ENCODE results near the gene NR2E3. TPM values are rescaled to one million over a fixed set of nuclear protein-coding genes. Genes with fewer than 3 reads are reported as not detected.
"Not testable (repeated sequence)": the region's sequence is repeated elsewhere in the genome, so short reads cannot be mapped to it uniquely, and the experiment has no call there.

The NR2E3 gene
- total RNA-seq, 1 donor from 2014 or later = 0.70 TPM

DNA sequence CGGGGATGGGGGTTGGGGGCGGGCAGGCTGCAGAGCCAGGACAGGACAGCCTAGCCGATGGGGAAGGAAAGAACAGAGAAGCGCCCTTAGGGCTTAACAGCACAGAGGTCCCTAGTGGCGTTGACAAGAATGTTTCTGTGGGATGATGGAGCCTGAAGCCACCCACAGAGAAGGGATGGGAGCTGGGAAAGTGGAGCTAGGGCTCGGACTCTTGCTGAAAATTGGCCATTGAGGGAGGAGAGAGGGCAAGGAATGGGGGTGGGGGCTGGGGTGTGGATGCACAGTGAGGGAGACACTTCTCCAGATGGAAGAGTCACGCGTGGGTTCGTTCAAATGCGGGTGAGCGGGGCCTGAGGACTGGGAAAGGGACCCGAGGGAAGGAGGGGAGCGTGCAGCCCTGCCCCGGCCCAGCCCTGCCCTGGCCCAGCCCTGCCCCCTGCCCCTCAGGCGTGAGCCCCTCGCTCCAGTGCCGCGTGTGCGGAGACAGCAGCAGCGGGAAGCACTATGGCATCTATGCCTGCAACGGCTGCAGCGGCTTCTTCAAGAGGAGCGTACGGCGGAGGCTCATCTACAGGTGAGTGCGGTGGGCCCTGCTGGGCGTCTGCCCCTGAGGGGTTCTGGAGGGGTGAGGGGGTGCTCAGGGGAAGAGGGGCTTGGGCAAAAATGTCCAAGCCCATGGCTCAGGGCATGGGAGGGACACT, 832 bp downstream of the NR2E3 start:
- intact Hi-C loops (cut with DNase I) = no loop called here
- ATAC-seq (ENCODE audit: poor library complexity) = no peak
- no peak for DNase-seq

DNA sequence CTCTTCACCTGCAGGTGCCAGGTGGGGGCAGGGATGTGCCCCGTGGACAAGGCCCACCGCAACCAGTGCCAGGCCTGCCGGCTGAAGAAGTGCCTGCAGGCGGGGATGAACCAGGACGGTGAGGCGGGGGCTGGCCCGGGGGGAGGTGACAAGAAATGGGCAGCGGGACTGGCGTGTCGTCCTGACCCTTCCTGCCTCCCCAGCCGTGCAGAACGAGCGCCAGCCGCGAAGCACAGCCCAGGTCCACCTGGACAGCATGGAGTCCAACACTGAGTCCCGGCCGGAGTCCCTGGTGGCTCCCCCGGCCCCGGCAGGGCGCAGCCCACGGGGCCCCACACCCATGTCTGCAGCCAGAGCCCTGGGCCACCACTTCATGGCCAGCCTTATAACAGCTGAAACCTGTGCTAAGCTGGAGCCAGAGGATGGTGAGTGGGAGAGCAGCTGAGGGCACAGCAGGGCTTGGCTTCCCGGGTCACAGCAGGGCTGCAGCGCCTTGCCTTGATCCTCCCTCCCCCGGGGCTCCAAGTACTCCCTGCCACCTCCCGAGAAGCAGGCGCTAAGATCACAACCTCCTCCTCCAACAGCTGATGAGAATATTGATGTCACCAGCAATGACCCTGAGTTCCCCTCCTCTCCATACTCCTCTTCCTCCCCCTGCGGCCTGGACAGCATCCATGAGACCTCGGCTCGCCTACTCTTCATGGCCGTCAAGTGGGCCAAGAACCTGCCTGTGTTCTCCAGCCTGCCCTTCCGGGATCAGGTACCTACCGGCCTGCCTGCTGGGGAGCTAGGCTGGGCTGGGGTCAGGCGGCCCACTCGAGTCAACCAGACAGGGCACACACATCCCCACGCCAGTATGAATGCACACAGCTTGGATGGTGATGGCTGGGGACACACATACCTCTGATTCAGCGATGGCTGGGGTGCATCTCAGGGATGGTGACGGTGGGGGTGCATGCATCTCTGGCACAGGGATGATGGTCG, 1.7 kb downstream of the NR2E3 start:
- intact Hi-C loops (cut with DNase I) = no loop called here
- ATAC-seq (ENCODE audit: poor library complexity) (no peak), DNase-seq (no peak)

DNA sequence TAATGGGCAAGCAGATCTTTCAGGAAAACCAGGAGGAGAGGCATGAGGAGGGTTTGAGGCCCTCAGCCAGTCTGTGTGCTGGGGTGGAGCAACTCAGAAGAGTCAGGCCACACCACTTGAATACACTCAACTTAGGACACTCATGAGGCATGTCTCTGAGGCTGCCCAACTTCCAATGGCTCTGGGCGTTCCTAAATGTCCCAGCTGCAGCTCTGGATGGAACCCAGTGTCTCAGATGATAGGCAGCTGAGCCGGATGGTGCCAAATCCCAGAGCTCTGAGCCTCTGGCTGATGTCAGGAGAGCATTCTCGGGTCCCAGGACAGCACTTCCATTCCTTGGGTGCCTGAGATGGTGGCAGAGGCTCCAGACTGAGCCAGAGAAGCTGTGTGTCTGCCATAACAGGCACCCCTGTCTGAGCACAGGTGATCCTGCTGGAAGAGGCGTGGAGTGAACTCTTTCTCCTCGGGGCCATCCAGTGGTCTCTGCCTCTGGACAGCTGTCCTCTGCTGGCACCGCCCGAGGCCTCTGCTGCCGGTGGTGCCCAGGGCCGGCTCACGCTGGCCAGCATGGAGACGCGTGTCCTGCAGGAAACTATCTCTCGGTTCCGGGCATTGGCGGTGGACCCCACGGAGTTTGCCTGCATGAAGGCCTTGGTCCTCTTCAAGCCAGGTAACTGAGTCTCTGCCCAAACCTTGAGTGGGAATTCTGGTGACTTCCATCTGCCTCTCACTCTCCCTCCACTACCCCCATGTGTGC, 2.8 kb downstream of the NR2E3 start:
- intact Hi-C loops (cut with DNase I) = no loop called here
- no peak for DNase-seq
- ATAC-seq (ENCODE audit: poor library complexity) = peak; percentile 70

GRCh38 chr15:71813723-71814470, 3.5 kb downstream of the NR2E3 start:
- ATAC-seq (ENCODE audit: poor library complexity) = no peak
- intact Hi-C loops (cut with DNase I) = no loop called here
- DNase-seq = no peak

- DNase-seq = no peak
- intact Hi-C loops (cut with DNase I) = no loop called here
- no peak for ATAC-seq (ENCODE audit: poor library complexity)
Observed at GRCh38 chr15:71815301-71815700, 4.9 kb downstream of the NR2E3 start.

- no peak for ATAC-seq (ENCODE audit: poor library complexity)
- intact Hi-C loops (cut with DNase I) = no loop called here
- no peak for DNase-seq
Observed at GRCh38 chr15:71817351-71817750, 7.0 kb downstream of the NR2E3 start.

DNA sequence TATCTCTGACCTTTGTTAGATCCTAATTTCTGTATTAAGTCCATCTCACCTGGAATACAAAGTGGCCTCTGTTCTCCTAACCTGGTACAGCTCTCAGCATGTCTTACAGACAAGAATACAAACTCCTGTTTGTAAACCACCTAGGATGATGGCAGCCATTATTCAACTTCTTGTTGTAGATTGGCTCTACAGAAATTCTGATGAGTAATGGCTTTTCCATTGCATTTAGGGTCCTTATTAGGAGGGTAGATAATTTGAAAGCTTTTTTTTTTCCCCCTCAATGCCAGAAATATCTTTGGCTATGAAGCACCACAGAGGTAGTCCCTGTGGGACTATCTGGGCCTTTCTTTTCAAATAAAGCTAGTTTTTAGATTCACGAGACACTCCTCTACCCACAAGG, 9.8 kb downstream of the NR2E3 start:
- ATAC-seq (ENCODE audit: poor library complexity) = no peak
- intact Hi-C loops (cut with DNase I) = no loop called here
- no peak for DNase-seq

- ATAC-seq (ENCODE audit: poor library complexity) = no peak
- no peak for DNase-seq
- intact Hi-C loops (cut with DNase I) = no loop called here
Observed at GRCh38 chr15:71821547-71822129, 11.3 kb downstream of the NR2E3 start.

- intact Hi-C loops (cut with DNase I) = no loop called here
- no peak for ATAC-seq (ENCODE audit: poor library complexity)
- DNase-seq = no peak
Observed at GRCh38 chr15:71822890-71823630, 12.7 kb downstream of the NR2E3 start.

GRCh38 chr15:71823801-71824200, 13.4 kb downstream of the NR2E3 start:
- intact Hi-C loops (cut with DNase I) = no loop called here
- ATAC-seq (ENCODE audit: poor library complexity) (no peak), DNase-seq (no peak)

- ATAC-seq (ENCODE audit: poor library complexity) (no peak), DNase-seq (no peak)
- intact Hi-C loops (cut with DNase I) = no loop called here
Observed at GRCh38 chr15:71825021-71825730, 14.8 kb downstream of the NR2E3 start.

DNA sequence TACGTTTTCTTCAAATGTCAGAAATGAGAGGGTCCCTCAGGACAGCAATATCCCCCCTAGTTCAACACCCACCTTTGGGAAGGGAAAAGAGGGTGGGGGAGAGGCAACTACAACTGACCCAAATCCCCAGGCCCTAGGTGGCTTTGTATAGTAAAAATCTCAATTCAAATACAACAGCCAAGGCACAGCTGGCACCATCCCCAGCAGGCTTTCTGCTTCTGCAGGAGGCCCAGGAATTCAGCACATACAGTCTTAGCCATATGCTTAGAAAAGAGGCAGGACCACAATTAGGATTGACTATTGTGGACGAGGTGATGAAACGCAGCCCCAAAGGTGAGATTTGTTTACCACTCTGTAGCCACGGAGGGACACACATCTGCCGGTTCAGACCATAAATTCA, 15.8 kb downstream of the NR2E3 start:
- ATAC-seq (ENCODE audit: poor library complexity) = no peak
- intact Hi-C loops (cut with DNase I) = no loop called here
- no peak for DNase-seq

DNA sequence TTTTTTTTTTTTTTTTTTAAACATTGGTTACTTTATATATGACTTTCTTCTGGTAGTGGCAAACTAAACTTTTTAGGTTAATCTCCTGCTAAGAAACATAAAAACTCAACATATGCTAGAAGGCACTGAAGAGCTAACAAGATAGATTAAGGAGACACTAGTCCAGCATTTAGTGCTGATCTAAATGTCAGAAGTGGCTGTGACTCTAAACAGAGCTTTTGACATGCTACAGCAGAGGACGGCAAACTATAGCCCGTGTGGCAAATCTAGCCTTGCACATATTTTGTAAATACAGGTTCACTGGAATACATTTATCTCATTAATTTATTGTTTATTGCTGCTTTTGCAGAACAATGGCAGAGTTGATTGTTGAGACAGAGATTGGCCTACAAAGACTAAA, 20.6 kb downstream of the NR2E3 start:
- DNase-seq (no peak), ATAC-seq (ENCODE audit: poor library complexity) (peak; percentile 49)
- intact Hi-C loops (cut with DNase I) = no loop called here

GRCh38 chr15:71841563-71841962, 31.2 kb downstream of the NR2E3 start:
- intact Hi-C loops (cut with DNase I) = no loop called here
- DNase-seq (no peak), ATAC-seq (ENCODE audit: poor library complexity) (no peak)

DNA sequence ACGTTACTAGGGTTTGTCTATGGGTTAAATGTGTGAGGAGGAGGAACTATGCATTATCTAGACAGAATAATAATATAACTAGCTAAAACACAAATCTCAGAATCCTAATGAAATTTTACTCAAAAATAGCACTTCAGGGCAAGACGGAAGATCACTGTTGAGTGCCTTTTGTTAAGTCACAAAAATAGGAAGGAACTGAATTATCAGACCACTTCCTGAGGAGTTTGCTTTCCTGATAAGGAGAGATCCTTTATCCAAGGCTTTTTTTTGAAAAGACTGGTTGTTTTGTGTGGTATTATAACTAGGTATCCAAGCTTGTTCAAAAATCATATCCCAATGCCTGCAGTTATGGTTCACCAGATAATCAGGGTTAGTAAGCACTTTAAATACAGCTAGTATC, 34.6 kb downstream of the NR2E3 start:
- DNase-seq (no peak), ATAC-seq (ENCODE audit: poor library complexity) (no peak)
- intact Hi-C loops (cut with DNase I) = no loop called here

GRCh38 chr15:71853543-71853942, 43.2 kb downstream of the NR2E3 start:
- DNase-seq = no peak
- ATAC-seq (ENCODE audit: poor library complexity) = no peak
- intact Hi-C loops (cut with DNase I) = no loop called here

- intact Hi-C loops (cut with DNase I); DNase-seq; ATAC-seq (ENCODE audit: poor library complexity): not testable (repeated sequence)
Observed at GRCh38 chr15:71858232-71858631, 47.9 kb downstream of the NR2E3 start.
